Measurements from ENCODE around the gene KRTAP1-3.

DNA sequence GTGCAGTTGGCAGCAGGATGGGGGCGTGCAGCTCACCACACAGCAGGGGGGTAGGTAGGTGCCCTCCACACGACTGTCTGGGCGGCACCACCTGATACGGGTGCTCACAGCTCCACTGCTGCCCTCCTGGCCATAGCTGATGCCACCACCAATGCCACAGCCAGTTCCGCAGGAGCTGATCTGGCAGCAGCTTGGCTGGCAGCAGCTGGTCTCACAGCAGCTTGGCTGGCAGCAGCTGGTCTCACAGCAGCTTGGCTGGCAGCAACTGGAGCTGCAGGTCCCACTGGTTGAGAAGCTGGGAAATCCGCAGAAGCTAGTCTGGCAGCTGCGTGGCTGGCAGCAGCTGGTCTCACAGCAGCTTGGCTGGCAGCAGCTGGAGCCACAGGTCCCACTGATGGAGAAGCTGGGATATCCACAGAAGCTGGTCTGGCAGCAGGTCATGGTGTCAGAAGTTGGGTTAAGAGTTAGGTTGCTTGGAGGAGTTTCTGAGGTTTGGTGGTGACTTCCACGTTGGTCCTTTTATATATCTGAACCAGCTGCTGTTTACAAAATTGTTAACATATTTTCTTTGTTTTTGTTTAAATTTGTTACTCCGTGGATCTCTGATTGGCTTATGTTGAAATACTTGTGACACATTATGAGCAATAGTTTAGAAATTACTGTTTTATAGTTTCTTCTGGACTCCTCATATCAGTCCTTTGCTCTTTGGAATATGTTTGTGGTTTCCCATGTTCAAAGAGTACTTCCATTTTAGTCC lies 7.8 kb downstream of the KRTAP1-3 start, which contains the start of gene KRTAP1-5:
- TF ChIP-seq, protein P1, sequence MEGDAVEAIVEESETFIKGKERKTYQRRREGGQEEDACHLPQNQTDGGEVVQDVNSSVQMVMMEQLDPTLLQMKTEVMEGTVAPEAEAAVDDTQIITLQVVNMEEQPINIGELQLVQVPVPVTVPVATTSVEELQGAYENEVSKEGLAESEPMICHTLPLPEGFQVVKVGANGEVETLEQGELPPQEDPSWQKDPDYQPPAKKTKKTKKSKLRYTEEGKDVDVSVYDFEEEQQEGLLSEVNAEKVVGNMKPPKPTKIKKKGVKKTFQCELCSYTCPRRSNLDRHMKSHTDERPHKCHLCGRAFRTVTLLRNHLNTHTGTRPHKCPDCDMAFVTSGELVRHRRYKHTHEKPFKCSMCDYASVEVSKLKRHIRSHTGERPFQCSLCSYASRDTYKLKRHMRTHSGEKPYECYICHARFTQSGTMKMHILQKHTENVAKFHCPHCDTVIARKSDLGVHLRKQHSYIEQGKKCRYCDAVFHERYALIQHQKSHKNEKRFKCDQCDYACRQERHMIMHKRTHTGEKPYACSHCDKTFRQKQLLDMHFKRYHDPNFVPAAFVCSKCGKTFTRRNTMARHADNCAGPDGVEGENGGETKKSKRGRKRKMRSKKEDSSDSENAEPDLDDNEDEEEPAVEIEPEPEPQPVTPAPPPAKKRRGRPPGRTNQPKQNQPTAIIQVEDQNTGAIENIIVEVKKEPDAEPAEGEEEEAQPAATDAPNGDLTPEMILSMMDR (IDR thresholded peaks at IDR 0.05; ENCODE audit: low read depth, low read length): no peak
- no peak for TF ChIP-seq EZH2phosphoT487 (IDR thresholded peaks at IDR 0.05; ENCODE audit: low read depth)
